GM21360 (cell line): ENCODE results near the gene ARHGAP22.

Source experiments
- ATAC-seq: cut with Tn5 transposase; IDR thresholded peaks from one replicate; pipeline ENCODE4 v1.9.1; 2021; ENCODE audit warnings: mild to moderate bottlenecking, moderate library complexity; ENCODE audit not compliant: unreplicated experiment

The ARHGAP22 gene

DNA sequence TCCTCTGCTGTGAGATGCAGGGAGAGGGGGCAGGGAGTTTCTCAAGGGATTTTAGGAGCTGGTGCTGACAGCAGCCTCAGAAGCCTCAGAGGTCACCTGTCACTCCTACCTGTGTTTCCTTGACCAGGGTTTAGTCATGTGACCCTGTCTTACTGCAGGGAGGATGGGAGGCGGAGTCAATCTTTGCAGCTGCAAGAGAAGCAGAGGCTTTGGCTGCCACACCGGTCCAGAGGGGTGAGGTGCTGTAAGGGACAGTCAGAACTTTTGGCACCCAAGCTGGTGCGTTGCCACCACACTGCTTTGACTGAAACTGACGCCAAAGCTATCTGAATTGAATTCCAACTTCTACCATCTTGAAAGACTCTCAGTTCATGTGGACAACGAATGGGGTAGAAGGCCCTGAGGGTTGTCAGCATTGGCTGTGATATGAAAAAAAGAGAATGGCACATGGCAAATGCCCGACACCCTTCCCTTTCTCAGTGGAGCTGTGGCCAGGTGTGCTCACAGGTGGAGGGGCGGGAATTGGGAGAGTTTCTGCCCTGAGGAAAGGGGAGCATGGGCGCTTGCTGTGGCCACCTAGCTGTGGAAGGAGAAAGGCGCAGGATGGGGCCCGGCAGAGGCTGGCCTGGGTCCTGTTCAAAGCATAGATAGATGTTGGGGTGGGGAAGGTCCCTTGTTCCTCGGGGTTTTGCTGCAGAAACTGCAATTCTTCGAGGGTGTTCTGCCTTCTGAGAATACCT lies 69.3 kb downstream of the ARHGAP22 start:
- no peak for ATAC-seq

DNA sequence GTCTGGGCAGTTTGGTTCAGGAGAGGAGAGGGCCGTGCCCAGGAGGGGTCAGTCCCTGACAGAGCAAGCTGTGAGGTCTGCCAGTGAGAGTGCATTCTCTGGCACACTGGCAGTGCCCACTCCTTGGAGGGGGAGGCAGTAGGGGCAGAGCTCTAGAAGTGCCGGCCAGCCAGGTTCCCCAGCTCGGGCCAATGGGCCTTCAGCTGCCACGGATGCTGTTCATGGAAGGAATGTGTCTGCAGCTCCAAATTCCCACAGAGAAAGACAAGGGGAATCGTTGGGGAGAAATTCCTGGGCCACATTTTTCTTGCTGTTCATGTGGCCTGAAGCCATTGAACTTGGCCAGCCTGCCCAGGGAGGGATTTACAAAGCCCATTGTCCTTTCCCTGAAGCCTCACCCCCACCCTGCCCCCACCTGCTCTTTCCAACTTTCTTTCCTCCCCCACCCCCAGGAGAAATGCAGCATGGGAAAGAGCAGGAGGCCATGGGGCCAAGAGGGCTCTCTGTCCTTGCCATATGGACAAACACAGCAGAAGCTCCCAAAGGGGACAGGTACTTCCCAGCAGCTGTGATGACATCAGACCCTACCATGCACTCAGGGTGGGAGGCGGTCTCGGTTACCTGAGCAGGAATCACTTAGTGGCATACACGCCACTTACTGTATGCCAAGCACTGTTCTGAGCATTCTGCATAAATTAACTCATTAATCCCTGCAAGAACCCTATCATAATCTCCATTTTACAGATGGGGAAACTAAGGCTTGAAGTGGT lies 70.7 kb downstream of the ARHGAP22 start:
- no peak for ATAC-seq

DNA sequence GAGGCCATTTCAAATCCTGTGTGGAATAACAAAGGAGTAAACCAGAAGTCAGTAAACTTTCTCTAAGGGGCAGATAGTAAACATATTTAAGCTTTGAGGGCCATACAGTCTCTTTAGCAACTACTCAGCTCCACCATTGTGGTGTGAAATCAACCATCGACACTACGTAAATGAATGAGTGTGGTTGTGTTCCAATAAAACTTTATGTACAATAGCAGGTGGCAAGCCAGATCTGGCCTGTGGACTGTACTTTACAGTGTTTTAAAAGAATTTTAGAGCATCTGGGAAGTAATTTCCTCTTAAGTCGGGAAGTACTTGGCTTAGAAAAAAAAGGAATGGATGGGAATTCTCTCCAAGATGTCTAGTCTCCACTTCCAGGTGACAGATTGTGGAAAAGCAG lies 71.3 kb downstream of the ARHGAP22 start:
- no peak for ATAC-seq

DNA sequence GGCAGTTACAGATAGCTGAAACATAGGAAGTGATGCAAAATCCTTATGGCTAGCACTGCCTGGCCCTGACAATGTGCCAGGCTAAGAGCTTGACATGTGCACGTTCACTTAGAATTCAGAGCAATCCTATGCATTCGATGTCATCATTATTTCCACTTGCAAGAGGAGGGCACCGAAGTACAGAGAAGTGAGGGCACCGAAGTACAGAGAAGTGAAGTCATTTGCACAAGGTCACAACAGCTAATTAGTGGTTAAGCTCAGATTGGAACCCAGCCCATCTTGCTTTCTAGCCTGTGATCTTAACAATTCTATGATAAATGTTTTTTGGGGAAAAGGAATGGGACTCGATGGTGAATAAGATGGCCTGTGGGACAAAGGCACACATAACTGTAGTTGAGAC lies 73.4 kb downstream of the ARHGAP22 start:
- no peak for ATAC-seq

DNA sequence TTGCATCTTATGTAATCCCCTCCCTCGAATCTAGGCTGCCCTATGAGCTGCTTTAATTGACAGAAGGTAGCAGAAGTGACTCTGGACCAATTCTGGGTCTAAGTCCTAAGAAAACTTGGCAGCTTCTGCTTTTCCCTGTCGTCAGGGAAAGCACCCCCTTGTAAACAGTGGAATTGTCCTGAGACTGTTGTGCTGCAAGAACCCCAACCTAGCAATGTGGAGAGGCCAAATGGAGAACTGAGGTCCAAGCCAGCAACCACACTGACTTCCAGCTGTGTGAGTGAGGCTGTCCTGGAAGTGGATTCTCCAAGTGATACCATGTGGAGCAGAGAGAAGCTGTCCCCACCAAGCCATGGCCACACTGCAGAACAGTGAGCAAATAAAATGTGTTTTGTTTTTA lies 75.5 kb downstream of the ARHGAP22 start:
- no peak for ATAC-seq

DNA sequence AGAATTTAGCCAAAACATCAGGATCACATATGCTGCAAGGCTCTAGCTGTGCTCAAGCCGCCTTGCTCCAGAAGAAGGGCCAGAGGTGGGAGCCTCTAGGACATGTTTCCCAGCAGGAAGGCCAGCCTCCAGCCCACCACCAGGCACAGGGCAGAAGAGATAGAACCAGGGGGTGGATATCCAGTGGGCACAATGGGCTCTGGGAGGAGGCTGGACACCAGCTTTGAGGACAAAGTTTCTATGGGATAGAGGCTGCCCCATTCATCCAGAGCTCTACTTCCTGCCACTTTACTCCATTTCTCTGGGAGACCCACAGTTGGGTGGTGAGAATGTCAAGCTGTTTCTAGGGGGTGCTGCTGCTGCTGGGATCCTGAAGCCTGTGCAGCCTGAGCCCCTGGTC lies 77.1 kb downstream of the ARHGAP22 start:
- ATAC-seq, result no peak

DNA sequence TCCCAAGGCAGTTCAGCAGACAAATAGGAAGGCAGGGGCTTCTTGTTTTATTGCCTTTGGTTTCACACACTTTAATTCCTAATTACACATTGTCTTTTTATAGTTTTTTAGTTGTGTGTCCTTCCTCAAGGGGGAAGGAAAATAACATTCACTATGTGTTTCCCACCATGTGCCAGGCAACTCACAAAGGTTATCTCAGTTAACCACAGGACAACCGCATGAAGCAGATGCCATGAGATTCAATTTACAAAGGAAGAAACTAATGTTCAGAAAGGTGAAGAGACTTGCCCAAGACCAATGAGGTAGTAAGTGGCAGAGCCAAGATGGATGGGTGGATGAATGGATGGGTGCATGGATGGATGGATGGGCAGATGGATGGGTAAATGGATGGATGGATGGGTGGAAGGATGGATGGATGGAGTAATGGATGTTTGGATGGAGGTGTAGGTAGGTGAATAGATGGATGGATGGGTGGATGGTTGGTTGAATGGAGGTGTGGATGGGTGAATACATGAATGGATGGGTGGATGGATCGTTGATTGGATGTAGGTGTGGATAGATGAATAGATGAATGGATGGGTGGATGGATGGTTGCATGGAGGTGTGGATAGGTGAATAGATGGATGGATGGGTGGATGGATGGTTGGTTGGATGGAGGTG lies 77.9 kb downstream of the ARHGAP22 start:
- ATAC-seq, result no peak

DNA sequence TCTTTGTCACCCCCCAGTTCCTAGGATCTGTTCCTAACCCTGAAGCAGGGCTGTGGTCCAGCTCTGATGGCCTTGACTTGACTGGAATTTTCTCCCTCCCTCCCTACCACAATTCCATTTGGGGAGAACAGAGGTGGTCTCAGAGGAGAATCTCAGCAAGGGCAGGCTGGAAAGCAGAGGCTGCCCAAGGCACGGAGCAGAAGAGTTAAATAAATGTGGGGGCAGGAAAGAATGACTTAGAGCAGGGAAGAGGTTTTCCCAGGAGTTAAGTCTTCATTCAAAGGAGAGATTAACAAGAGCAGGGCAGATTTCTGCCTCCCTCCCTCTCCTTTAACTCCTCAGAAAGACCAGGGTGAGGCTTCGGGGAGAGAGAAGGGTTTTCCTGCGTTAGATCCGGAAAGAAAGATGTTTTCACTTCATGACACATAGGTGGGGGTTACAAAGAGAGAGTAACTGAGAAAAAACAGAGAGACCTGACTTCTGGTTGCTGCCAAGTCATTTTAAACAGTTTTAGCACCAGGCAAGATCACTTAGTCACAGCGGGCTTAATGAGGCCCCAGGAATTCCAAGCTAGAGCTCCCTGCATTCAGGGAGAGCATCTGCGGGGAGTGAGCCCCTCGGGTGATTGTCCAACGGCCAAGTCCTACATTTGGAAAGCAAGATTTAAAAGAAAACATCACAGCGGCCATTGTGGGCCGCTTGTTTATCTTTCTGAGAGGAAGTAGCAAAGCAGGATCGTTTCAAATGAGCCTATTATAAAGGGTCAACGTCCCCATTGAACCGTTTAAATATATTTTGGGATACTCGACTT lies 78.7 kb downstream of the ARHGAP22 start:
- no peak for ATAC-seq

DNA sequence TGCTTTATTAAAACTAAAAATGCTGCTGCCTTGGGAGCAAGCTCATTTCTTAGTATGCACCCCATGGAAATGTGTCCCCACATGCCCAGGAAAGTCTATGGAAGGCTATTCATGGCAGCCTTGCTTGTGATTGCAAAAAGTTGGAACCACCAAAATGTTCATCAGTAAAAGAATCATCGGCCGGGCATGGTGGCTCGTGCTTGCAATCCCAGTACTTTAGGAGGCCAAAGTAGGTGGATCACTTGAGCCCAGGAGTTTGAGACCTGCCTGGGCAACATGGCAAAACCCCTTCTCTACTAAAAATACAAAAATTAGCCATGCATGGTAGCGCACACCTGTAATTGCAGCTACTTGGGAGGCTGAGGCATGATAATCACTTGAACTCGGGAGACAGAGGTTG lies 79.8 kb downstream of the ARHGAP22 start:
- ATAC-seq, result no peak

DNA sequence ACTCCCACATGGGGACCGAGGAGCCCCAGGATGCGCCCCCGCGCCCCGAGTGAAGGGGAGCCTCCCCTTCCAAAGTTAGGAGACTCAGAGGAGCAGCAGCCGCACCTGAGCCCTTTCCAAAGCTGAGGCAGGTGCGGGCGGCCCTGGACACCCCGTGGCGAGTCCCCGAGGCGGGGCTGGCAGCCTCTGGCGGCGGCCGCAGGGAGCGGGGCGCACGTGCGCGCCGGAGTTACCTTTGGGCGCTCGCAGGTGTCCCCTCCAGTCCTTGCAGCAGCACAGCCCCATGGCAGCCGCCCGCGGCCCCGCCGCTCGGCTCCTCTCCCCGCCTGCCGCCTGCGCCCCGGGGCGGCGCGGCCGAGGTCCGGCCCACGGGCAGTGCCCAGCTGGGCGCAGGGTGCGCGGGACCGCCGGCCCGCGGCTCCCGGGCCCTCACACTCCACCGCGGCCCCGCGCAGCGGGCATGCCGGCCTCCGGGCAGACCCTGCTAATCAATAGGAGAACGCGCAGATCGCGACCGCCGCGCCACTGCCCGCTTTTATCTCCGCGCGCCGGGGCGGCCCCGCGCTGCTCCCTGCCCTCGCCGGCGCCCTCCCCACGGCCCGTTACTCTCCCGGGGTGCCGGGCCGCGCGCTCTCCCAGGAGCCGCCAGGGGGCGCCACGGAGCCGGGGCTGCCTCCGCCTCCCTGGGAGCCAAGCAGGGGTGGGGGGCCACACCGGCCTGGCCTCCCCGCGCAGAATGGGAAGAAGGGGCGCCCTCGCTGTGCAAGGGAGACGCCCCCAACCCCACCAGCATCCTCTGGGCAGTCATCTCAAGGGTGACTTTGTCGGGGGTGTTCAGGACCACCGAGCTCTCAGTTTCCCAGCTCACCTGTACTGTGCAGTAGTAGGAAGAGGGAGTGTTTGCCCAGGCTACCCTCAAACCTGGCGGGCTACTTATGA lies 80.8 kb downstream of the ARHGAP22 start:
- no peak for ATAC-seq

DNA sequence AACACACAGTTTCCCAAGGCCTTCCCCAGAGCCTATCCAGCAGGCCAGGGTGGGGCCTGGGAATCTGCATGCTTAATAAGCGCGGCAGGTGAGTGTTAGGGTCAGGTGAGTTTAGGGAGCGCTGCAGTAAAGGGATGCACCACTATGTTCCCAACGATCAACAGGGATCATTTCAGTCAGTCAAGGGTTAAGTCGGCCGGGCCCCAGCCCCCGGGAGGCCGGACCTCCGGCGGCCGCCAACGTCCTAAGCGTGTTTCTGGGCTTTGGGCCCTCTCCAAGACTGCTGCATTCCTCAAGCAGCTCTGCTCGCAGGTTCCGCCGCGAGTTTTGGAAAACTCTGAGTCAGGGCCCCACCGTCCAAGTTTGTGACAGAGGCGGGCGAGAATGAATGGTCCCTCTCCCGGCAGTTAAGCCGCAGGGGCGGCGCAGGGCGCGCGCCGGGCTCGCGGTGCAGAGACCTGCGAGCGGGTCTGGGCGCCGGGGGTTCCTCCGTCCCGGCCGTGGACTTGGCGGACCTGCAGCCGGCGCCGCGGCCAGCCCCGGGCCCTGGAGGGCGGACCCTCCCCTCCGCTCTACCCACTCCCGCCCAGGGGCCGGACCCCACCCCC lies 81.6 kb downstream of the ARHGAP22 start:
- no peak for ATAC-seq

DNA sequence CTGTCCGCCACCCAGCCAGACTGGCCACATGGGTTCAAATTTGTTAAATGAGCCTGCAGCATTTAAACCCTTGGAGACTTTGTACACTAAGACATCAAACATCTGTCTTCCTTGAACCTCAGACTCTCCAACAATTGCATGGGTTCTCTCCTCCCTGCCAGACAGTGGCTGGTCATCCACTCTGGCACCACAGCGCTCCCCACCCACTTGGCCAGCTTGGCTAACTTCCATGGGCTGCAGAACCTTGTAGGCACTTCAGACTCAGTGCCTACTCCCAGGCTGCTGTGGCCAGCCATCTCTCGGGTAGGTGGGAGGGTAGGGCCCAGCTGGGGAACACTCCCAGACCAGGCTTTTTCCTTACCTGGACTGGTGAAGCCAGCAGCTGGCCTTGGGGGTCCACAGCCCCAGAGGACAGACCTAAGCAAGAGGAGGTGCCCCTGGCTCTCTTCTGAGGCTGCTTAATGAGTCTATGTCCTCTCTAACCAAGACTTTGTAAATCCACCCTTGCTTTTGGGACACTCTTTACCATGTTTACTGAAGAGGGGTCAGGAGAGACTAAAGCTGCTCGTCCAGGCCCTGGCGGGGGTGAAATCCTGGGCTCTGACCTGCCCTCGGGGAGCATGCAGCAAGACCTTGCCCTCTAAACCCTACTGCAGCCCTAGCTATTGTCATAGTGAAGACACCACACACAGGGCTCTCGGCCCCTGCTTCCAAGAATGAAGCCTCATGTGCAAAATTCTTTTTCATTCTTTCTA lies 82.7 kb downstream of the ARHGAP22 start:
- ATAC-seq, result no peak

DNA sequence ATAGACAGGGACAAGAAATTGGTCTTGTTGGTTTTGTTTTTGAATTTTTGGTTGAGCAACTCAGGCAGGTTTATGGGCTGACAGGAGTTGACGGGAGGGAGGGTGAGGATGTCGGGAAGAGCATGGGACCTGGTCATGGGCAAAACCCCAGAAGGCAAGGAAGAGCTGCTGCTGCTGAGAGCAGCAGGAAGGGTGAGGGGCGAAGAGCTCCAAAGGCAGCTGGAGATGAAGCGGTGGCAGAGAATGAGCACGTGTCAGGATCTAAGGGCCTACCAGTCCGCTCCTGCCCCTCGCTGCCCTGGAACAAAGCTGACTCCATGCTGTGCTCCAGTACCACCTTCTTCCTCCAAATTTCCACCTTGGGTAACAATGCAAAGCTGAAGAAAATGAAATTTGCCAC lies 84.3 kb downstream of the ARHGAP22 start:
- no peak for ATAC-seq

DNA sequence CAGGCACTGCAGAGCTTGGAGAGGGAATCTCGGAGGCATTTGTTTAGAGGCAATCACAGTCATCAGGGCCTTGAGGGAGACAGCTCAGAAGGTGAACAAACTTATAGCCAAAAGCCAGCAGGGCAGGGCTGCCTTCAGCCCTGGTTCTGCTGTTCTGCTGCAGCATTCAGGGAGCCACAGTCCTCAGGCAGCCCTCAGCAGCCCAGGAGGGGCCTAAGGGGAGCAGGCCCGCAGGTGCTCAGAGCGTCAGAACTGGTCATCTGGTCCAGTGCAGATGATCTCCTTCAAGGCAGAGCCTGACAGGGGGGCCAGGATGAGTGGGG lies 84.7 kb downstream of the ARHGAP22 start:
- no peak for ATAC-seq

DNA sequence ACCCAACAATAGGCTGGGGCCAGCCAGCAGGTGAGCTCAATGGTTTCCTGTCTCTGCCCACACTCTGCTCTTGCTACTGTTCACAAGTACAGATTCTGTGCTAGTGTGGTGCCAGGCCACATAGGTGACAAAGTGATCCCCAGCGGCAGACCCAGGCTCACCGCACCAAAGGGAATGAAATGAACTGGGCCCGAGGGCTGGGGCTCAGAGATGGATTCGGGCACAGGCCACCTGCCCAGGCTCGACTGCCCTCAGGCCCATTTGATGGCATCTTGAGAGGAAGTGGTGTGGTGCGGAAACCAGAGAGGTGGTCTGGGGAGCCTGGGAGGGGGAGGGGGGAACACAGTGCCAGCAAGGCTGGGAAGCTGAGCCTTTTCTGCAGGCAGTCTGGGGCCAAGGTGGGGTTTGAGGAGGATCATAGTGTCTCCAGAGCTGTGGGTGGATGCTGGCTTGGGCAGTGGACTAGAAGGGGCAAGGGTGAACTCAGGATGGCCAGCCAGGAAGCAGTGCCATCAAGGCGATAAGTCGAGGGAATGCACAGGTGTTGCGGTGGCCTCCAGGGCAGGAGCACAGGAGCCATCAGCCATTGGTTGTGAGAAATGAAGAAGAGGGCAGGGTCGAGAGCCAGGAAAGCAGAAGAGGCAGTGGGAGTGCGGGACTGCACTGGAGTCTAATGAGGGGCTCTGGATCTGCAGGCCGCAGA lies 85.2 kb downstream of the ARHGAP22 start:
- no peak for ATAC-seq

DNA sequence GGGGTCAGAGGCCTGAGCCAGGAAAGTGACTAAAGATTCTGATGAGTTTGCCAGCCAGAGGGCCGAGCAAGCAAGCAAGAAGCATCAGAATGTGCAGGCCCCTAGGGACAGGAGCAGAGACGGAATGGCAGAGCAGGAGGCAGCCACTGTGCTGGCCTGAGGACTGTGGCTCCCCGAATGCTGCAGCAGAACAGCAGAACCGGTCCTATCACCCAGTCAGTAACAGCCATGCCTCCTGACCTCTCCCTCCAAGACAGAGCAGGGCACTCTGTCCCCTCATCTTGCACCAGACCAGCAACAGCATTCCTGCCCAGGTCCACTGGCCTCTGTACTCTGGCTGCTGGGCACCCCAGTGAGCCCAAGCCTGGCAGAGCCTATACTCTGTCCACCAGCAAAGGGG lies 85.9 kb downstream of the ARHGAP22 start:
- no peak for ATAC-seq

DNA sequence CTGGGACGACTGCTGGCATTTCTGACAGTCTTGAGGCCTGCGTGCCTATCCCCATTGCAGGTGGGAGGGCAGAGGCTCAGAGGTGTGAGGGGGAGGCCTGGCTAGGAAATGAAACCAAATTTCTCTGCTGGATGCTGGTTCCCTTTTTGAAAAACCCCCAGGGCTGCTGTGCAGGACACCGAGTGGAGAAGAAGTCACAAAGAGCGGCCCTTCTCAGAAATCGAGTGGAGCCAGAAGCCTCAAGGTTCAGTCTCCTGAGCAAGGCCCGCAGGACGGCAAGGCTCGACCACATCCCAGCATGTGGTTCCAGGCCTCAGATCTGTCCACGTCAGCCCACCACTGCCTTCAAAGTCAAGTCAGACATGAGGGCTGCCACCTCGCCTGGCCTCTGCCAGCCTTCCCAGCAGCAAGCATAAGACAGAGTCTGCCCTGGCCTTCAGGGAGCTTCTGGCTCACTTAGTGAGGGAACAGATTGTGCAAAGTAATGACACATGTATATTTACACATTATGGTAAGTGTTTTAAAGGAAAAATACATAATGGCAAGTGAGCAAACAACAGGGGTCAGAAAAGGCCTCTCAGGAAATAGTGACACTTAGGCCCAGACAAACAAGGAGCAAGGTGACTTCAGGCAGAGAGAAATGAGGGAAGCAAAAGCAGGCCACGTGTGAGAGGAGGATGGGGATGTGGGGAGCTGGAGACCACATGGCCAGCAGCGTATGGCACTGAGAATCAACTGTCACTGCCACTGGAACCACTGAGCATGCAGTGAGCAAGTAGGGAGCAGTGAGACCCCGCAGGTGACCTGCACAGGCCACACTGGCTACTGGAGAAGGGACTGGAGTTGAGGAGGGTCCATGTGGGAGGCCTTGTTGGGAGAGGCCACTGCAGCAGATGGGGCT lies 86.7 kb downstream of the ARHGAP22 start:
- no peak for ATAC-seq
